ENCODE measurements around the gene LGALS3BP. TPM values are rescaled to one million over a fixed set of nuclear protein-coding genes. Genes with fewer than 3 reads are reported as not detected.
A peak's percentile ranks its signal among the peaks of the same experiment; 100 is the strongest.

The LGALS3BP gene
- total RNA-seq, 8 experiments from 2014 or later: 34.8 to 346 (median 58.7) TPM

GRCh38 chr17:78999947-79000395 is 20.2 kb upstream of the LGALS3BP start:
- WGBS, 10 experiments: 73 to 100% (median 94%) methylated on average over 1 to 3 of the region's 12 CpGs; no CpG with 5 or more reads in 4 of the 10 experiments

DNA sequence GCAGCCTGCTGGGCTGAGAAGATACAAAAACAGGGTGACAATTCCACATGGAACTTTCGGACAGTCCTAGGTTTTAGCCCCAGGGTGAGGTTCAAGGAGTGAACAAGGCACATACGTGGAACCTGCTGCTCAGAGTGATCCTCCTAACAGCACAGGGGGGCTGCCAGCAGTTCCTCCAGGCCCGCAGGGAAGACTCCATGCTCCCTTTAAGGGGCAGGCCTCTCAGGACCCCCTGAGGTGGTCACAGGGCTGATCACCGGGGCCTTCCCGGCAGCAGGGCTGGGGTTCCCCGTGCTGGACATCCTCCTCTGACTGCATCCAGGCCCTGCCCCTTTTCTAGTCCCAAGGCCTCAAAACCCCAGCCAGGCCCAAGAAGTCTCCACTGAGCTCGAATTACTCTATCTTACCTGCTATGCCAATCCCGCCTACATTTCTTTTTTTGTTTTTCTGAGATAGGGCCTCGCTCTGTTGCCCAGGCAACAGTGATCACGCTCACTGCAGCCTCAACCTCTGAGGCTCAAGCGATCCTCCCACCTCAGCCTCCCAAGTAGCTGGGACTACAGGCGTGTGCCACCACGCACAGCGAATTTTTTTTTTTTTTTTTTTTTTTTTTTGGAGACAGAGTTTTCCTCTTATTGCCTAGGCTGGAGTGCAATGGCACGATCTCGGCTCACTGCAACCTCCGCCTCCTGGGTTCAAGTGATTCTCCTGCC is 19.5 kb upstream of the LGALS3BP start:
- H3K4me3 ChIP-seq: no peak overlapping the region
- WGBS, 10 experiments: 18 to 100% (median 93%) methylated on average over 1 to 7 of the region's 17 CpGs; no CpG with 5 or more reads in 2 of the 10 experiments
- peak in 1 of 8 experiments; percentile 4 for ATAC-seq (replicated peaks in 6 of 8)
- no peaks in the 10 kb centered on the region for H3K4me1 ChIP-seq (replicated peaks in 1 of 2)
- in situ Hi-C loops (cut with MboI; ENCODE audit: low pct_unique_long_range_greater_than_20kb in 2 of 9, low sequenced_read_pairs in 9 of 9, unreplicated experiment in 9 of 9): no loop called here
- H3K27ac ChIP-seq: no peak overlapping the region

More at GRCh38 chr17:78999947-79000395, 20.2 kb upstream of the LGALS3BP start:
- ATAC-seq (replicated peaks in 6 of 8): no peak
- in situ Hi-C loops (cut with MboI; ENCODE audit: low pct_unique_long_range_greater_than_20kb in 2 of 9, low sequenced_read_pairs in 9 of 9, unreplicated experiment in 9 of 9): no loop called here
- Histone ChIP-seq H3K4me3 (no peak overlapping the region), H3K4me1 (replicated peaks in 1 of 2) (no peaks in the 10 kb centered on the region), H3K27ac (no peak overlapping the region)

GRCh38 chr17:78998311-78999055 is 18.8 kb upstream of the LGALS3BP start:
- WGBS, 10 experiments: 61 to 100% (median 91%) methylated on average over 1 to 13 of the region's 28 CpGs; no CpG with 5 or more reads in 5 of the 10 experiments
- no peak overlapping the region for H3K4me3 ChIP-seq
- H3K27ac ChIP-seq: no peak overlapping the region
- H3K4me1 ChIP-seq (replicated peaks in 1 of 2): peaks cover 0 to under 1% of the 10 kb centered on the region in 2 donors
- in situ Hi-C loops (cut with MboI; ENCODE audit: low pct_unique_long_range_greater_than_20kb in 2 of 9, low sequenced_read_pairs in 9 of 9, unreplicated experiment in 9 of 9): no loop called here
- ATAC-seq (replicated peaks in 6 of 8): peak in 3 of 8 experiments; percentile 25 to 56 (median 49)

GRCh38 chr17:78997881-78998280 is 18.2 kb upstream of the LGALS3BP start:
- in situ Hi-C loops (cut with MboI; ENCODE audit: low pct_unique_long_range_greater_than_20kb in 2 of 9, low sequenced_read_pairs in 9 of 9, unreplicated experiment in 9 of 9): no loop called here
- ATAC-seq (replicated peaks in 6 of 8): no peak
- no peak overlapping the region for H3K27ac ChIP-seq
- 83 to 100% (median 90%) methylated on average over 1 to 4 of the region's 6 CpGs; no CpG with 5 or more reads in 4 of the 10 experiments for WGBS, 10 experiments
- peaks cover 0 to 4% of the 10 kb centered on the region in 2 donors for H3K4me1 ChIP-seq (replicated peaks in 1 of 2)
- no peak overlapping the region for H3K4me3 ChIP-seq

GRCh38 chr17:78997231-78997741 is 17.6 kb upstream of the LGALS3BP start:
- Histone ChIP-seq H3K27ac (no peak overlapping the region), H3K4me3 (no peak overlapping the region), H3K4me1 (replicated peaks in 1 of 2) (peaks cover 0 to 4% of the 10 kb centered on the region in 2 donors)
- WGBS, 10 experiments: 80 to 100% (median 92%) methylated on average over 1 to 4 of the region's 27 CpGs; no CpG with 5 or more reads in 4 of the 10 experiments
- in situ Hi-C loops (cut with MboI; ENCODE audit: low pct_unique_long_range_greater_than_20kb in 2 of 9, low sequenced_read_pairs in 9 of 9, unreplicated experiment in 9 of 9): no loop called here
- no peak for ATAC-seq (replicated peaks in 6 of 8)

DNA sequence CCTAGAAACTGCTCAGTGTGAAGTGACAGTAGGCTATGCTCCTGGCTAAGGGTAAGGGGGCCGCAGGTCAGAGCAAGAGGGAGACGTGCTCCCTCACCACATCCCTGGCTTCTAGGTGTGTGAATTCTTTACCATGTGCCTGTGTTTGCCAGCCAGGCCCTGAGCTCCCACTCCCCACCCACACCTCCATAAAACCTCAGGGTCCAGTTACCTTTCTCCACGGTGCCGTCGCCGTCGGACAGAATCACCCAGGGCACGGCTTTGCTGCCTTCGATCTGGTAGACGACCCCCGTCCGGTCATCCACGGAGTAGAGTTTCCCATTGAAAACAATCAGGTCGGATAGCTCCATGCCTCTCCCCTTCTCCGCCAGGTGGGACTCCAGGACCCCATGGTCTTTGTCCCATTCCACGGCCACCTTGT is 17.1 kb upstream of the LGALS3BP start:
- H3K4me3 ChIP-seq: no peak overlapping the region
- ATAC-seq (replicated peaks in 6 of 8): no peak
- in situ Hi-C loops (cut with MboI; ENCODE audit: low pct_unique_long_range_greater_than_20kb in 2 of 9, low sequenced_read_pairs in 9 of 9, unreplicated experiment in 9 of 9): no loop called here
- H3K27ac ChIP-seq: no peak overlapping the region
- WGBS, 10 experiments: 87 to 100% (median 98%) methylated on average over 1 to 14 of the region's 16 CpGs; no CpG with 5 or more reads in 4 of the 10 experiments
- H3K4me1 ChIP-seq (replicated peaks in 1 of 2): peaks cover 0 to 4% of the 10 kb centered on the region in 2 donors

DNA sequence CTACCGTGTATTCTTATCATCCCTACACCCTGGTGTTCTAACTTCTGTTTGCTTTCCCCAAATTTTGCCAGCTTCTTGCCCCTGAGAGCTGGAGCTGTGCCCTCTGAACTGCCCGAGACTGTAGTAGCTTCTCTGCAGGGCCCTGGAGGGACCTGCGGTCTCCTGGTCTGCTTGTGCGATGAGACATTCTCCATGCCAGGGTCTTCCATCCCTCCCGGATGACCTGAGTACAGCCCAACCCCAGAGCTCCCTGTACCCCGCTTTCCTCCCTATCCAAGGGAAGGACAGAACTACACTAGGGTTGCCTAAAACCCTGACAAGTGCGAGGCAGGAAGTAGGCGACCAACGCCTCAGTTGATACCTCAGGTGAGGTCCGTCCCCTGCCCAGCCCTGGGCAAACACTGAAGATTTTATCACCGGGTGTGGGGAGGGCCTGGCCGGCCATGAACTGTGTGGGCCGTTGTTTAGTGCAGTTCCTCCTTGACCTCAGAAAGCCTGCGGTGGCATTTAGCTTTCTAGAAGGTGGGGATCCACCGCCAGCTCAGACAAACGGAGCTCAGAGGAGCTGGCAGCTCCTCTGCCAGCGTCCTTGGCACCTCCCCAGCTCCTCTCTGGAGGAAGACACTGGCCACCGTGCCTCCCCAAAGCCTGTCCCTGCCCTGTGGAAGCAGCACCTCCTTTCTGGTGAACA is 16.2 kb upstream of the LGALS3BP start:
- Histone ChIP-seq H3K4me3 (no peak overlapping the region), H3K27ac (no peak overlapping the region), H3K4me1 (replicated peaks in 1 of 2) (peaks cover 0 to 4% of the 10 kb centered on the region in 2 donors)
- 56 to 100% (median 89%) methylated on average over 1 to 9 of the region's 18 CpGs; no CpG with 5 or more reads in 2 of the 10 experiments for WGBS, 10 experiments
- in situ Hi-C loops (cut with MboI; ENCODE audit: low pct_unique_long_range_greater_than_20kb in 2 of 9, low sequenced_read_pairs in 9 of 9, unreplicated experiment in 9 of 9): no loop called here
- no peak for ATAC-seq (replicated peaks in 6 of 8)

DNA sequence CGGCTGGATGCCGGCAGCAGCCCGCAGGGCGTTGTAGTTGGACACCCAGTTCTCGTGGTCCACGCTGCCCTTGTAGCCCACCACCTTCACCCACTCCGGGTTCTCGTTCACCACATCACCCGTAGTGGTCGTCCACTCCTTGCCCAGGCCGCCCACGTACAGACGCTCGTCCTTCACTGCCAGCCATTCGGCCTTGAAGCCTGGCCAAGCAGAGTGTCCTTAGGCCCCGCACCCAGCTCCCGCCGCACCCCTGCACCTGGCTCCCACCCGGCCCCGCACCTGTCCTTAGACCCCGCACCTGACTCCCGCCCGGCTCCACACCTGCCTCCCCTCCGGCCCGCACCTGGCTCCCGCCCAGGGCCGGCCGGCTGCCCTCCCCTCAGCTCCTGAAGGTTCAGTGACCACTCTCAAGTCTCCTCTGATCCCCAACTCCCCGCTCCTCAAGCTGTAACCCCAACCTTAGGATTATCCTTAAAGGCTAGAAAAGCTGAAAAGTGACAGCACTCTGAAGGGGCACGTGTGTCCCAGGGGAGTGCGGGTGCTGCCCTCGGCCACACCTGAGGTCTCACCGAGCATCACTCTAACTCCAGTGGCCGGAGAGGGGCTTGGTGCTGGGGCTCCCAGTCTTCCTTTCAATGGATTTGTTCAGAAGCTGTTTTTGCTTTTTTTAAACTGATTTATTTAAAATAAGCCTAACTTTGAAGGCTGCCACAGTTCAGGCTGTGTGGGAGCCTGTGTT is 15.5 kb upstream of the LGALS3BP start:
- in situ Hi-C loops (cut with MboI; ENCODE audit: low pct_unique_long_range_greater_than_20kb in 2 of 9, low sequenced_read_pairs in 9 of 9, unreplicated experiment in 9 of 9): no loop called here
- Histone ChIP-seq H3K4me1 (replicated peaks in 1 of 2) (peaks cover 0 to 4% of the 10 kb centered on the region in 2 donors), H3K4me3 (no peak overlapping the region), H3K27ac (no peak overlapping the region)
- no peak for ATAC-seq (replicated peaks in 6 of 8)
- 93 to 100% (median 100%) methylated on average over 1 to 6 of the region's 34 CpGs; no CpG with 5 or more reads in 5 of the 10 experiments for WGBS, 10 experiments

DNA sequence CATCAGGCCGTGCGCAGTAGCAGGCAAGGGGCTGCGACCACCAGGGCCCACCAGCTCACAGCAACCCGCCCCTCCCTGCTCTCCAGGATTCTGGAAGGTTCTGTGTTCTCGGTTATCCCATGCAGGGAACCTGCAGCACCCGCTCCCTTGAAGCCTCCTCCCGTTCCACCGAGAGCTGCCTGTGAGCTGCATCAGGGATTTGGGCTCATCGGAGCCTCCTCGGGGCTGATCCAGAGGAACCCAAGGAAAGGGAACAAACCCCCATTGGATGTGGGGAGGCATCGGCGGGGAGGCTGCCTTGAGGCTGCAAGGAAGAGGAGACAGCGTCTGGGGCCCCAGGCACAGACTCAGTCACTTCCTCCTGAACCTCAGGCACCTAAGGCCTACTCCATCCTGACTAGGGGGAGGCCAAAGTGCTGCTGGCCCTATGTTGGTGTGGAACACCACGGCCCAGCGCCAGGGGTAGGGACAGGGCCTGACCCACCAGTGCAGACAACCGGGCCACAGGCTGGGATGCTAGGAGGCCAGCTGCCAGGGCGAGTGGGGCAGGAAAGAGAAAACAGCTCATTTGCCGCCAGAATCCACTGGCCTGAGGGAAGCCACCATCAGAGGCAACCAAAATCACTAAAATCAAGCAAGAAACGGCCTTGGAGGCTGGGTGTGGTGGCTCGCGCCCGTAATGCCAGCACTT is 14.4 kb upstream of the LGALS3BP start:
- ATAC-seq (replicated peaks in 6 of 8): no peak
- in situ Hi-C loops (cut with MboI; ENCODE audit: low pct_unique_long_range_greater_than_20kb in 2 of 9, low sequenced_read_pairs in 9 of 9, unreplicated experiment in 9 of 9): no loop called here
- H3K4me1 ChIP-seq (replicated peaks in 1 of 2): peaks cover 0 to 4% of the 10 kb centered on the region in 2 donors
- no peak overlapping the region for H3K4me3 ChIP-seq
- no peak overlapping the region for H3K27ac ChIP-seq
- WGBS, 10 experiments: 75 to 100% (median 95%) methylated on average over 1 to 8 of the region's 22 CpGs; no CpG with 5 or more reads in 7 of the 10 experiments

DNA sequence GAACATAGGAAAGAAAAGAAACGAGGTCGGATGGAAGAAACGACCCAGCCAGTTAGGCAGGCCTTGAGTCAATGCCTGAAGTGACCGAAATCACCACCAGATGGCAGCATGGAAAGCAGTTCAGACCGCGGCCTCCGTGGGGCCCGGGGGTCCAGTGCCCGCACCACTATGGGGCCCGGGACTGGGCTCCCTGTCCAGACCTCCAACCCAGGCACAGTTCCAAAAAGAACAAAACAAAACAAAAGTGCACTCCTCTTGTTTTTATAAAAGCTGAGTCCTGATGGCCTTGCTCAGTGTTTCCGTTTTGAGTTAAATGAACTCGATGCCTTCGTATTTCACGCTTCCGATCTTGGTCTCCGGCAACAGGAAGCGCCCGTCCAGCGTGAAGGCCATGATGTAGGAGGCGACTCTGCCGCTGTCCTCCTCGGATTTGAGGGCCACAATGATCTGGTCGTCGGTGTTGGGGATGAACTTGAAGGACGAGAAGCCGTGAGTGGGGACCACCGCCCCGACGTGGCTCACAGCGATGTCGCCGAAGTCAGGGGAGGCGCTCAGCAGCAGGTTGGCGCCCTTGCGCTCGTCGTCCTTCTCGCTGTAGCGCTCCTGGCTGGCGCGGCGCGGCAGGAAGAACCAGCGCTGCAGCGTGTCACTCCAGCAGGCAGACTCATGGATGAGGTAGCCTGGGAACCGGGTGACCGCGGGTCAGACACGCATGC is 13.7 kb upstream of the LGALS3BP start:
- 34 to 100% (median 77%) methylated on average over 4 to 20 of the region's 49 CpGs; no CpG with 5 or more reads in 2 of the 10 experiments for WGBS, 10 experiments
- no peak overlapping the region for H3K27ac ChIP-seq

GRCh38 chr17:78992542-78993212 is 13.0 kb upstream of the LGALS3BP start:
- Histone ChIP-seq H3K4me1 (replicated peaks in 1 of 2) (peaks cover 0 to 4% of the 10 kb centered on the region in 2 donors), H3K4me3 (no peak overlapping the region), H3K27ac (no peak overlapping the region)
- 42 to 100% (median 88%) methylated on average over 1 to 11 of the region's 12 CpGs; no CpG with 5 or more reads in 2 of the 10 experiments for WGBS, 10 experiments
- in situ Hi-C loops (cut with MboI; ENCODE audit: low pct_unique_long_range_greater_than_20kb in 2 of 9, low sequenced_read_pairs in 9 of 9, unreplicated experiment in 9 of 9): no loop called here
- peak in 4 of 8 experiments; percentile 7 to 24 (median 12) for ATAC-seq (replicated peaks in 6 of 8)

More for the DNA sequence above, 13.7 kb upstream of the LGALS3BP start:
- ATAC-seq (replicated peaks in 6 of 8): peak; percentile 37 to 78 (median 50)
- Histone ChIP-seq H3K4me3 (no peak overlapping the region), H3K4me1 (replicated peaks in 1 of 2) (peaks cover 0 to 4% of the 10 kb centered on the region in 2 donors)
- in situ Hi-C loops (cut with MboI; ENCODE audit: low pct_unique_long_range_greater_than_20kb in 2 of 9, low sequenced_read_pairs in 9 of 9, unreplicated experiment in 9 of 9): no loop called here

Measured in motor neuron (in vitro differentiated cells).